Caki2 (cell line): Measurements from ENCODE around the gene KLHL5. TPM values are rescaled to one million over a fixed set of nuclear protein-coding genes. Genes with fewer than 3 reads are reported as not detected.

Source experiments
- DNase-seq: peaks from one replicate; pipeline ENCODE4 v3.0.0-alpha.2; 2015; ENCODE audit warnings: low read depth
- in situ Hi-C: cut with HindIII; loops from 2 replicates; pipeline ENCODE4 v1.10.0; 2016; ENCODE audit warnings: low sequenced_read_pairs, low pct_unique_long_range_greater_than_20kb, mixed read lengths
- total RNA-seq: library from RNA; depleted of rRNA; stranded (reverse); fragments of >200 nt; shearing (Covaris generic); gene quantifications from 2 replicates; pipeline ENCODE4 v1.2.3, GENCODE V29; 2014; ENCODE audit warnings: low replicate concordance

Gene KLHL5
- total RNA-seq, 1 experiment from 2014 or later = 73.7 TPM

- DNase-seq = no peak
- in situ Hi-C loops = no loop called here
Observed at GRCh38 chr4:39067451-39067850, 5.4 kb downstream of the KLHL5 start.

DNA sequence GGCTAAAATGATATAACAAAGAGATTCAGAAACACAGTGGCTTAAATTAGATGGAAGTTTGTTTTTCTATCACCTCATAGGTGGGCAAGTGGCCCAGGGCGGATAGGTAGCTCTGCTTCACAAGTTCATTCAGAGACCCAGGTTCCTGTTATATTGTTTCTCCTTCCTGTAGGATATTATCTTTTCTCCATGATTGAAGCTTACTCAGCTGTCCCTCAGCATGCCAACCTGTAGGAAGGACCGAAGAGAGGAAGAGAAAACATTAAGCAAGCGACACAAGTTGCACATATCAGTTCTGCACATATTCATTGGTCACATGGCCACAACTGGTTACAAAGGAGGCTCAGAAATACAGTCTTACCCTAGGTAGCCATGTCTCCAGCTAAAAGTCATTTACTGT lies 6.9 kb downstream of the KLHL5 start:
- no peak for DNase-seq
- in situ Hi-C loops = no loop called here

- in situ Hi-C loops = no loop called here
Observed at GRCh38 chr4:39078829-39079228, 16.8 kb downstream of the KLHL5 start.

DNA sequence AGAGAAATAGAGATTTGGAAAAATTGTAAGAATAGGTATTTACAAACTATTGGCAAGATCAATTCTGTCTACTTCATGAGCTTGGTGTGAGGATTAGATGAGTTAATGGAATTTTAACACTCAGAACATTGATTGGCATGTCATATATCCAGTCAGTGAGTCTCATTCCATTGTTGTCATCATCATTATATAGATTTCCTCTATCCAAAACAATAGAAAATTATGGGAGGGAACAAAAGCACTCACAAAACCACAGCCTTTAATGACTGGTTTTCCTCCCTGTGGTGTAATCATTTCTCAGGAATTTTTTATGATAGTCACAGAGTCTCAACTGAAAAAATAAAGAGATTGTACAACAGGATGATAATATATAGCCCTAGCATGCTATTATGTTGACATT lies 21.1 kb downstream of the KLHL5 start:
- no peak for DNase-seq
- in situ Hi-C loops = no loop called here

More at GRCh38 chr4:39078829-39079228, 16.8 kb downstream of the KLHL5 start:
- no peak for DNase-seq

- in situ Hi-C loops = no loop called here
- DNase-seq = no peak
Observed at GRCh38 chr4:39085891-39086290, 23.9 kb downstream of the KLHL5 start.

GRCh38 chr4:39096847-39097246 lies 34.8 kb downstream of the KLHL5 start:
- no peak for DNase-seq
- in situ Hi-C loops = no loop called here

- in situ Hi-C loops = no loop called here
- no peak for DNase-seq
Observed at GRCh38 chr4:39097290-39097689, 35.3 kb downstream of the KLHL5 start.

DNA sequence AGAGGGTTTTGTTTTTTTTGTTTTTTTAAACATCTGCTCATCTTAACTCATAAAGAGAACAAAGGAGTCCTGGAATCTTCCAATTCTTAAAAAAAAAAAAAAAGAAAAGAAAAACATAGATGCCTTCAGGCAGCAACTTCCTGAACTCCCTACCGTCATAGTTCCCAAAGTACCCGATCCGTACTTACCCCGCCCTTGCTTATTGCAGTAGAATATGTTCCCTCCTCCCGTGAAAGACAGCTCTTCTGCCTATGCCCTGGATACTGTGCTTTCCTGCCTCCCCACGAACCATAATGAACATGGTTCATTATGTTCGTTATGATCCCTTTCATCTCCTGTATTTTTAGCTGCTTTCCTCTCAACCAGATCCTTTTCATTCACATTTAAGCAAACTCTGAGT lies 40.3 kb downstream of the KLHL5 start:
- in situ Hi-C loops = no loop called here
- DNase-seq = no peak

DNA sequence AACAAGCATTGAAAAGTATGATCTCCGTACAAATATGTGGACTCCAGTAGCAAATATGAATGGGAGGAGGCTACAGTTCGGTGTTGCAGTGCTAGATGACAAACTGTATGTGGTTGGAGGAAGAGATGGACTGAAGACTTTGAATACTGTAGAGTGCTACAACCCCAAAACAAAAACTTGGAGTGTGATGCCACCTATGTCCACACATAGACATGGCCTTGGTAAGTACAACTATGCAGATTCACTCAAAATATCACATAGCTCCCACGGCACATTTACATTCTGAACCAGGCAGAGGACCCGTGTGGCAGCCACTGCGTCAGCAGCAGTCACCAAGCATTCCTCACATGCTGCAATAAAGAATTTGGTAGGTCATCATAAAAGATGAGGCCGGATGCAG lies 41.3 kb downstream of the KLHL5 start:
- in situ Hi-C loops = no loop called here
- DNase-seq = no peak

DNA sequence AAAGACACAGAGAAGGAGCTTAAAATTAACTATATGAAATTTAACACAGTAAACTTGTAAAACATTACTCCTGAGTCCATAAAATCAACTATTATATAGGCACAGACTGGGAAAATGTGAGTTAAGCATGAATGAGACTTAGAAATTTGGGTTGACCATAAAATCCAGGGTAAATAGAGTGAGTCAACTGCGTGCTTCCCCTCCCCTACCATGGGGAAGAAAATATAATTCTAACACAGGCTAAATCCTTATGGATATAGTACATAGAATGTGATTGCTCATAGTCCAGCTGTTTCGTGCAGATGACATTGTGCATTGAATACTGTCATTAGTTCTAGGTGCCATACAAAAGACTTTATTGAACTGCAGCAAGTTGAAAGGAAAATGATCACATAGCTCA lies 42.2 kb downstream of the KLHL5 start:
- no peak for DNase-seq

DNA sequence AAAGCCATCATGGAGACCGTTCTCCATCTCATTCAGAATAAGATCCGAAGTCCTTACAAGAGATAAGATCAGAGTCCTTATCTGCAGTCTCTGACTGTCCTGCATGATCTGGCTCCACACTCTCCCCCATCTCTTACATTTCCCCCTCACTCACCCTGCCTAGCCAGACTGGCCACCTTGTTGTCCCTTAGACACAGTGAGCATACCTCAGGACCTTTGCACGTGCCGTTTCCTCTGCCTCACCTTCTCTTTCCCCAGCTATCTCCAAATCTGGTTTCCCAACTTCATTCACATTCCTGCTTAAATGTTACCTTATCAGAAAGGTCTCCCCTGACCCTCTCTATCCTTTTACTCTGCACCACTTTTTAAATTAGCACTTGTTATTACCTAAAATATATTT lies 44.0 kb downstream of the KLHL5 start:
- DNase-seq = no peak
- in situ Hi-C loops = no loop called here

More for the DNA sequence above, 42.2 kb downstream of the KLHL5 start:
- in situ Hi-C loops = no loop called here

DNA sequence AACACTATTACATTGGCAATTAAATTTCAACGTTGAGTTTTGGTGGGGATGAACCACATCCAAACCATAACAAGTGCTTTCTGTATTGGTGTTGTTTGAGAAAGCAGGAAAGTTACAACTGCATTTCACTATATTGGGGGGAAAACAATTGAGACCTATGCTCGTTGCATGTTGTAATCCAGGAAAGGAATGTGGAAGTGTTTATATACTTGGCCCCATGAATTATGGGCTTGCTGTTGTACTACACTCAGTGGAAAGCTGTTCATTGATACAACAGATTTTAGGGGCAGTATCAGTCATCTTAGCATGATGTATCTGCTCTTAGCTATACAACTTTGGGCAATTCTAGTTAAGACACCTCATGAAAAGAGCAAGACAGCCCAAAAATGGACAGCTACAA lies 52.4 kb downstream of the KLHL5 start:
- no peak for DNase-seq
- in situ Hi-C loops = no loop called here

DNA sequence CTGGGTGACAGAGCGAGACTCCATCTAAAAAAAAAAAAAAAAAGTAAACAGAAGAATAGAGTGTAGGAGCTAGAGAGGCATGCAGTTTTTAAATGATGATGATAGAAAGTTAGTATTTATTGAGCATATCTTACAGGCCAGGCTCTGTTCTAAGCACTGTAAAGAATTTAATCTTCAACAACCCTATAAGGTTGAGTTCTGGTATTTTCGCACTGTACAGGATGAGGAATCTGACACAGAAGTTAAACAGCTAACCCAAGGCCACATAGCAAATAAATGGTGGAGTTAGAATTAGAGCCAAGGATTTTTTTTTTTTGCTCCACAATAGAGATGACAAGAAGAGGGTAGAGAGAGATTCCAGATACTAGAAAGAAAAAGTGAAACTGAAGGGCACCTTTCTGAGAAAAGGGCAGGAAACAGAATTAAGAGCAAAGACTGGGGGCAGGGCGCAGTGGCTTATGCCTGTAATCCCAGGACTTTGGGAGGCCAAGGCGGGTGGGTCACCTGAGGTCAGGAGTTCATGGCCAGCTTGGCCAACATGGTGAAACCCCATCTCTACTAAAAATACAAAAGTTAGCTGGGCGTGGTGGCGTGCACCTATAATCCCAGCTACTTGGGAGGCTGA lies 56.1 kb downstream of the KLHL5 start:
- no peak for DNase-seq
- in situ Hi-C loops = no loop called here

DNA sequence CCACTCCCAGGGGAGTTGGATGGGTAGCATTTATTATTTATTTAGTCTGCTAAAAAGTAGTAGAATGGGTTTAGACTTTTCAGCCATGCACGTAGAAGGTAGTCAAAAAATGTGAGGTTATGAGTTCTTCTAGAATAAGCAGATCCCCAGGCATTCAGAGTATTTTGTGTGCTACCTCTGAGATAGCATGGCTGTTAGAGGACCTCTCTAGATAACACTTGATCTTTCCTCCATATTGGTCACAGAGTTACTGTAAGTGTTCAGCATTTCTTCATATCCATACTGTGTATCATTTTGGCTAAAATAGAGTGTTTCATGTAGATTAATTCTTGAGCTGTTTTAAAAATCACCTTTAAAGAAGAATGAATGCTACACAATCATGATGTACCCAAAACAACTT lies 58.4 kb downstream of the KLHL5 start:
- in situ Hi-C loops = no loop called here
- DNase-seq = no peak

GRCh38 chr4:39124885-39125599 lies 63.0 kb downstream of the KLHL5 start:
- no peak for DNase-seq
- in situ Hi-C loops = no loop called here

GRCh38 chr4:39125600-39125985 lies 63.6 kb downstream of the KLHL5 start:
- no peak for DNase-seq
- in situ Hi-C loops = no loop called here

DNA sequence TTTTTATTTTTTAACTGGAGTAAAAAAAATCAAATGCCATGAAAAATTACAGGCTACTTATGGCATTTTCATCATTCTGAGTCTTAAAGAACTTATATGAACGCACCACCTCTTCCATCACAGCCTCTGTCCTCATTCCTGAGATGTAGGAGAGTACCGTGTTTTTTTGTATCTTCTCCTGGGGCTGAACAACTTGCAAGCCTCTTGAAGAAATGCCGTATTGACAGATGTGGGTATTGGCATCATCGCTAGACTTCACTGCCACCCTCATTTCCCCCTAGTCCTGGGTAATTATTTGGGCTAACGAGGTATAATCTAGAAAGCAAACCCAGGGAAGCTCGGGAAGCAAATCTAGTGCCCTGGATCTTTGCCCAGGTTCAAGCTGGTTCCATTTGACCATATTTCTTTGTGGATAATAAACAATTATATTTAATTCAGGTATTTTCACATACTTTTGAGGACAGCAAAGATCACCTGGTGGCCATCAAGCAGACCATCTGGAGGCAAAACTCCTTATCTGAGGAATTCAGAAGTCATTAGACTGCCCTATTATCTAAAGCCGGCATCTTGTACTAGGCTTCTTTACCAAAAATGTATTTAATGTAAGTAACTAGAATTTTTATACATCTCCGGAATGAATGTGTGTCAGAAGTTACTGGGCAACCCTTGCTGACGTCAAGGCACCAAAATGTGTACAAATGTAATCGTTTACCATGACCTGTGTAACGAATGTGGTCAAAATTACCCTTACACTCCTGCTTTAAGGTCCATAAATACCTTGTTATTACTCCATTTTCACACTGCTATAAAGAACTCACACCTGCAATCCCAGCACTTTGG lies 64.4 kb downstream of the KLHL5 start:
- in situ Hi-C loops = no loop called here
- no peak for DNase-seq

- DNase-seq = no peak
- in situ Hi-C loops = no loop called here
Observed at GRCh38 chr4:39133623-39134022, 71.6 kb downstream of the KLHL5 start.

DNA sequence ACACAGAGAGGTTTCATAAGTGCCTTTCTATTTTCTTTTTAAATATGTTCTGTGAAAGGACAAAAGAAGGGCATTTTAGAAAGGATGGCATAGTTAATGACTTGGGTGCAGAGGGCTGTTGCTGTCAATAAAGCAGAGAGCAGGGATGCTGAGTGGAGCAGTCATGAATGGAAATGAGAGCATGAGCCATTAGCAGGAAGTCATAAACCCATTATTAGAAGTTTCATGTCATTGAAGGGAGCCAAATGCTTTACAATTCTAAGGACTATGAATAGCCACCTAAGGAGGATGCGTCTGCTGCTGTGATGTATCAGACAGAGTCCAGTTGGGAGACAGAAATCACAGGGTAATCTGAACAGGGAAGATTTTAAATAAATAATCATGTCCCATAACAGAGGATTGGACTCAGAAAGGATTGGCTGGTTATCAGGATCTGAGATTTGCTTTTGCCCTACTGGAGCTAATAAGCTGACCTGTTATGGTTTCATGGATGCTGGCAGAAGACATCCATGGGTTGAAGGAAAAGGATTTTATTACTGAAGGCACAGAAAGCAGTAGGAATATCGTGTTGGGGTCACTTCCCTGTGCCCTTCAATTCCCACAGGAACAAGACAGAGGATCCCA lies 72.8 kb downstream of the KLHL5 start:
- in situ Hi-C loops = no loop called here
- no peak for DNase-seq
